IPS-11a (cell line): Measurements from ENCODE around the gene MPLKIP.
"Not testable (repeated sequence)": the region's sequence is repeated elsewhere in the genome, so short reads cannot be mapped to it uniquely, and the experiment has no call there.

Experiments used
- H3K4me3 ChIP-seq: one replicate; pipeline ENCODE4 v1.5.1; 2013; ENCODE audit warnings: low read depth, low read length, control low read depth

MPLKIP gene

DNA sequence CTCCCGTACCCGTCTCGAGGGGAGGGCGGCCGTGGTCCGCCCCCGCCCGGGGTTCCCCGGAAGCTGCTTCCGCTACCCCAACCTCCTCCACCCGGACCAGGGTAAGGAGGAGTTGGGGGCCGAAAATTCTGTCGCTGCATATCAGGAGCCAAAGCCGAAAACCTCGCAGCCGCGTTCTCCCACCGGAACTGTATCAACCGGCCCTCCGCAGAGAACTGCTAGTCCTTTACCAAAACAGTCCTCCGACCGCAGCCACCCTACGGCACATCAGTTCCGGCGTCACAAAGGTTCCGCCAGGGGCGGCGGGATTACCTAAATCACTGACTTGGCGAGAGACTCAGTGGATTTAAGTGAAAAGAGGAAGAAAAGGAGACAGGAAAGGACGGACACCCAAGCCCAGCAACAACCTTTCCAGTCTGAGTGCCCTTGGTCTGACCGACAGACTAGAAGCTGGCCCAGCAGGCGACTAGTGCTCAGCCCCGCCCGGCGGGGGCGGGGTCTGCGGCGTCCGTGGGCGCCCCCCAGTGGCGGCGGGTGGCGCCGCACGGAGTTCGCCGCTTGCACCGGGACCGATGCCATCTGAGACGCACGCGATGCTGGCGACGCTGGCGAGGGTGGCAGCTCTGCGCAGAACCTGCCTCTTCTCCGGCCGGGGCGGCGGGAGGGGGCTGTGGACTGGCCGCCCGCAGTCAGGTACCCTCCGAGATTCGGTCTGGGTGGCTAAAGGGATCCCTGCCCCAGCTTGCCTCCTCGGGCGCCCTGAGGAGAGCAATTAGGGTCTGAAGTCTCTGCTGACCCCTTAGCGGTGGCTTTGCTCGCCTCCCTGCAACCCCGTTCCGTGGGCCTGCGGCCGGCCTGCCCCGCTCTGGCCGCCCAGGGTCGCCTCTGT lies at the start of gene MPLKIP, which contains the start of gene SUGCT:
MPLKIP (minus strand) TSS at position 195 of the 889 bp plus-strand sequence; CDS start at position 140, 55 bp downstream.
SUGCT (plus strand) TSS at position 578 of the 889 bp plus-strand sequence.
- peak within 1 kb of the TSS; percentile 87 for H3K4me3 ChIP-seq

GRCh38 chr7:40182452-40182851 lies 48.0 kb upstream of the MPLKIP start:
- H3K4me3 ChIP-seq: no peak overlapping the region

DNA sequence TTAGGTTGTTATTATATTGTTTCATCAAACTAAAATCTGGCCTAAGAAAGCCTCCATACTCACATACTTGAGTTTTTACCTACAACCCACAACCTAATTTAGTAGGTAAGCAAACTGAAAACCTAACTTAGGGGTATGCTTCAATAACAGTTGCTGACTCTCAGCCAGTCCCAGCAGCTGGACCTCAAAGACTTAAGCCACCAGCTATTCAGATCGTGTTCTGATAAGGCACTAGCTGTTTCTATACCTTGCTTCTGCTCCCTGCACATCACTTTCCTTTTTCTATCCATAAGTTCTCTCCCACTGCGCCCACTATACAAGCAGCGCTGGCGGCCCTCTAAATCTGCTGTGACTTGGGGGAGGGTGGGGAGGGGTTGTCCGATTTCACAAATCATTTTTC lies 42.6 kb upstream of the MPLKIP start:
- no peak overlapping the region for H3K4me3 ChIP-seq

DNA sequence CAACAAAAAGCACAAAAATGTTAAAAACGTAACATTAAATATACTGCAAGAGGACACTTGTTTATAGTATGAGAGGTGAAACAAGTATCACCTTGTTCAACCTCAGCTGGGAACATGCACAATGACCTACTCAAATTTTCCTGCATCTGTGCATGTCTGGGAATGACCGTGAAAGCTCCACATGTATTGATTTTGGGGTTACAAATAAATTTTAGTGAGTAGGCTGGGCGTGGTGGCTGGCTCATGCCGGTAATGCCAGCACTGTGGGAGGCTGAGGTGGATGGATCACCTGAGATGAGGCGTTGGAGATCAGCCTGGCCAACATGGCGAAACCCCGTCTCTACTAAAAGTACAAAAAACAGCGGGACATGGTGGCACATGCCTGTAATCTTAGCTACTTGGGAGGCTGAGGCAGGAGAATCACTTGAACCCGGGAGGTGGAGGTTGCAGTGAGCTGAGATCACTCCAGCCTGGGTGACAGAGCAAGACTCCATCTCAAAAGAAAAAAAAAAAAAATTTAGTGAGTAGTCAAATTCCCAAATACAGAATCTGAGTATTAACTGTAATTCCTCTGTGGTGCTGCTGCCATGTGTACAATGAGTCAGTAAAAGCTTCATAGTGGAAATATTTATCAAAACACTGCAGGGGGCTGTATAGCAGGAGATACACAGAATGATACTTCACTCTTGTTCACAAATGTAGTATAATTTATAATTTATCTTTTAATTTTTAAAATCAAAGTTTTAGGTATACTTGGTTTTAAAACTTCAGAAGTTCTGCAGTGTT lies 41.5 kb upstream of the MPLKIP start:
- no peak overlapping the region for H3K4me3 ChIP-seq

- not testable (repeated sequence) for H3K4me3 ChIP-seq
These were observed 40.8 kb upstream of the MPLKIP start for GRCh38 chr7:40175256-40175655.

DNA sequence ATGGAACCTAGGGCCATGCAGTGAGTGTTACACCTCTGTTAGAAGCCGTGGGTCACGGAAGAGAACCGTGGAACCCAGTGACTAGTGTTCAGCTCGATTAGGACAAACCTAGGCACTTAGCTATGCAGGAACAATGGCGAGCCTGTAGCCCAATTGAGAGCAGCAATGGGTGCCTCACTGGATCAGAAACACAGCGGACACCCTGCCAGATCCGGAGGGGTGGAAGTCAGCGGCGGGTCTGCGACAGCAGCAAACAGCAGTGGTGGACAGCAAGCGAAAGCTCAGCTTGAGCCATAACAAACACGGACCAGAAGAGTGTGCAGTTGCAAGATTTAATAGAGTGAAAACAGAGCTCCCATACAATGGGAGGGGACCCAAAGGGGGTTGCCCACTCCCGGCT lies 38.7 kb upstream of the MPLKIP start:
- not testable (repeated sequence) for H3K4me3 ChIP-seq

- H3K4me3 ChIP-seq: not testable (repeated sequence)
These were observed 33.8 kb upstream of the MPLKIP start for GRCh38 chr7:40168266-40168665.

- no peak overlapping the region for H3K4me3 ChIP-seq
These were observed 32.9 kb upstream of the MPLKIP start for GRCh38 chr7:40167291-40167690.

DNA sequence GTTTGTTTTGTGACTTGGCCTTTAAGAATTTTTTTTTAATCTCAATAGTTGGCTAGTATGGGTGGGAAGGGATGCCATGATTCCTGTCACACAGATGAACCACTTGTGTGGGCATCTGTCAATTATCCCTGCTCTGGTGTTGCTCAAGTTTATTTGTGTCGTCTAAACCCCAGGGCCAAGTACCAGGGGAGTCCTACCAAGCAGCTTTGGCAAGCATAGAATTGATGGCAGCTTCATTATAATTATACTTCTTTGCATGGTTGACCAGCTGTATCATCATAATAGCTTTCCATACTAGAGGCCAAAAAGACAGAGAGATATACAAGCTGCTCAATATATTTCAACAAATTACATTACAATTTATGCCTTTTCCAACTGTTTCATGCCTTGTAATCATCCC lies 30.8 kb upstream of the MPLKIP start:
- no peak overlapping the region for H3K4me3 ChIP-seq

DNA sequence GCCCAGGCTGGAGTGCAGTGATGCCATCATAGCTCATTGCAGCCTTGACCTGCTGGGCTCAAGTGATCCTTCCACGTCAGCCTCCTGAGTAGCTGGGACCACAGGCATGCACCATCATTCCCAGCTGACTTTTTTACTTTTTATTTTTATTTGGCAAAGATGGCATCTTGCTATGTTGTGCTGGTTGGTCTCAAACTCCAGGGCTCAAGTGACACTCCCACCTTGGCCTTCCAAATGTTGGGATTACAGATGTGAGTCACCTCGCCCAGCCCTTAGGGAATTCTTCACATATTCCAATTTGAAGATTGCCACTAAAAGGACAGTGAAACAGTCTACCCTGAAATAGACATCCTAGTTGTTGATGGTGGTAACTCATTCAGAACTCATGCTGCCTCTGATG lies 28.1 kb upstream of the MPLKIP start:
- H3K4me3 ChIP-seq: no peak overlapping the region

GRCh38 chr7:40156988-40157387 lies 22.6 kb upstream of the MPLKIP start:
- H3K4me3 ChIP-seq: no peak overlapping the region

- no peak overlapping the region for H3K4me3 ChIP-seq
These were observed 17.1 kb upstream of the MPLKIP start for GRCh38 chr7:40151504-40151903.

DNA sequence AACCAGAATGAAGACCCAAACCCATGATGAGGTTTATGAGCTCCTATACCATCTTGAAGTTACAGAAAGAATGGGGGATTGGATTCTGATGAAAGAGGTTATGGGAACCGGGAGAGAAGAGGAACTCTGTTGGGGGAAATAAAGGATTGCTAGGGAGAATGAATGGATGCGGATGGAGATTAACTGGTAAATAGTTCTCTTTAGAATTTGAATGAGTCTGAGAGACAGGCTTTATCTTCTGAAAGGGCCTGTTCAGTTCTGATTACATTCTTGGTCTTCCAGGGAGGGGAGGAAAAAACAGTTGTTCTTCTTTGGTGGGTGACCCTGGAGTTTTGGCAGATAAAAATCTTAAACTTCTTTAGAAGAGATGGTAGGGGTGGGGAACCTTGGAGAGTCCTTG lies 14.2 kb upstream of the MPLKIP start:
- no peak overlapping the region for H3K4me3 ChIP-seq

- not testable (repeated sequence) for H3K4me3 ChIP-seq
These were observed 13.8 kb upstream of the MPLKIP start for GRCh38 chr7:40148247-40148580.

- no peak overlapping the region for H3K4me3 ChIP-seq
These were observed 13.2 kb upstream of the MPLKIP start for GRCh38 chr7:40147371-40148246.

DNA sequence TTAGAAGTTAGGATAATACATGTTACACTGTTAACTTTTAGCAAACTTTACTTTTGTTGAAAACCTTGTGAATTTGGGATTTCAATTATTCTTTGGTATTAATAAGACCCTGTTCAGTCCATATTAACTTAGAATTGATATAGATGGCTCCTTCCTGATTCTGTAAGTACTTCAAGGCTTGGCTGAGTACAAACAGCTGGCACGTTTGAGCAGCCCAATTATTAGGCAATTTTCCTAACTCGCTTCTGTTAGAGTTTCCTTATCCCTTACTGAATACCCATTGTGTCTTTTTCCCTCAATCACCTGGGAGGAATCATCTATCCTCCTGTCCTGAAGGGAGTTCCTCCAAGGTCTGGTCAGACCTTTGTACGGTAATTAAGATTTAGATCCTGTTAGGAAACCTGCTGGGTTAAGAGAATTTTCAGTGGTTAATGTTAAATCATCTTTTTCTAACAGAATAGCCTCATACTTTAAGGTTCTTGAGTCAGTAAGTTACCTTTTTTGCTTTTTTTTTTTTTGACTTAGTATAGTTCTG lies 11.2 kb upstream of the MPLKIP start:
- H3K4me3 ChIP-seq: not testable (repeated sequence)

GRCh38 chr7:40141916-40142315 lies 7.5 kb upstream of the MPLKIP start:
- H3K4me3 ChIP-seq: not testable (repeated sequence)

- H3K4me3 ChIP-seq: not testable (repeated sequence)
These were observed 5.5 kb upstream of the MPLKIP start for GRCh38 chr7:40139891-40140290.

DNA sequence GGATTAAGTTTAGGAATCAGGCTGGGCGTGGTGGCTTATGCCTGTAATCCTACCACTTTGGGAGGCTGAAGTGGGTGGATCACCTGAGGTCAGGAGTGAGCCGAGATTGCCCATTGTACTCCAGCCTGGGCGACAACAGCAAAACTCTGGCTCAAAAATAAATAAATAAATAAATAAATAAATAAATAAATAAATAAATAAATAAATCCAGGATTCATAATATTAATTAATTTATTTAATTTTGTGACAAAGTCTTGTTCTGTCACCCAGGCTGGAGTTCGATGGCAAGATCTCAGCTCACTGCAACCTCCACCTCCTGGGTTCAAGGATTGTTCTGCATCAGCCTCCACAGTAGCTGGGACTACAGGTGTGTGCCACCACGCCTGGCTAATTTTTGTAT lies 4.6 kb upstream of the MPLKIP start:
- H3K4me3 ChIP-seq: no peak overlapping the region

DNA sequence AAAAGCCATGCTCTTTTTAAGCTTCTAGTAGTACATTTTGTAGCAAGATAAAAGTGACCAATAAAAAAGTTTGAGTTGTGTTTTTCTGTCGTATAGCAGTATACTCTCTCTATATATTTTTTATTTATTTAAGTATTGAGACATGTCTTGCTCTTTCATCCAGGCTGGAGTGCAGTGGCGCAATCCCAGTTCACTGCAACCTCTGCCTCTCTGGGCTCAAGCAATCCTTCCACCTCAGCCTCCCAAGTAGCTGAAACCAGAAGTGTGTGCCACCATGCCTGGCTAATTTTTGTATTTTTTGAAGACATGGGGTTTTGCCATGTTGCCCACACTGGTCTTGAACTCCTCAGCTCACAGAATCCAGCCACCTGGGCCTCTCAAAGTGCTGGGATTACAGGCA lies 3.1 kb upstream of the MPLKIP start:
- no peak overlapping the region for H3K4me3 ChIP-seq

GRCh38 chr7:40135317-40135610 lies 842 bp upstream of the MPLKIP start:
- H3K4me3 ChIP-seq: peak overlapping the region; percentile 87
